ENCODE measurements around the gene GTPBP3. TPM values are rescaled to one million over a fixed set of nuclear protein-coding genes. Genes with fewer than 3 reads are reported as not detected.
"Not testable (repeated sequence)": the region's sequence is repeated elsewhere in the genome, so short reads cannot be mapped to it uniquely, and the experiment has no call there.

GTPBP3 gene, protein sequence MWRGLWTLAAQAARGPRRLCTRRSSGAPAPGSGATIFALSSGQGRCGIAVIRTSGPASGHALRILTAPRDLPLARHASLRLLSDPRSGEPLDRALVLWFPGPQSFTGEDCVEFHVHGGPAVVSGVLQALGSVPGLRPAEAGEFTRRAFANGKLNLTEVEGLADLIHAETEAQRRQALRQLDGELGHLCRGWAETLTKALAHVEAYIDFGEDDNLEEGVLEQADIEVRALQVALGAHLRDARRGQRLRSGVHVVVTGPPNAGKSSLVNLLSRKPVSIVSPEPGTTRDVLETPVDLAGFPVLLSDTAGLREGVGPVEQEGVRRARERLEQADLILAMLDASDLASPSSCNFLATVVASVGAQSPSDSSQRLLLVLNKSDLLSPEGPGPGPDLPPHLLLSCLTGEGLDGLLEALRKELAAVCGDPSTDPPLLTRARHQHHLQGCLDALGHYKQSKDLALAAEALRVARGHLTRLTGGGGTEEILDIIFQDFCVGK
- total RNA-seq (10 to 100 TPM; 11.5 to 13.0 TPM), polyA plus RNA-seq (ENCODE audit: insufficient read length in 2 of 2) (10 to 100 TPM; 23.3 to 31.5 TPM)
- long read RNA-seq, donor 1, partial matches to known transcripts: 0 of 10 reads
- long read RNA-seq, donor 1, other reads (novel, unspliced or antisense): 0 of 10 reads
- long read RNA-seq, donor 2, partial matches to known transcripts: 0 of 2 reads
- long read RNA-seq, donor 2, other reads (novel, unspliced or antisense): 0 of 2 reads
- long read RNA-seq, donor 3, partial matches to known transcripts: 0 of 1 reads
- long read RNA-seq, donor 3, other reads (novel, unspliced or antisense): 0 of 1 reads
- long read RNA-seq, donor 4, partial matches to known transcripts: 0 of 7 reads
- long read RNA-seq, donor 4, other reads (novel, unspliced or antisense): 0 of 7 reads

DNA sequence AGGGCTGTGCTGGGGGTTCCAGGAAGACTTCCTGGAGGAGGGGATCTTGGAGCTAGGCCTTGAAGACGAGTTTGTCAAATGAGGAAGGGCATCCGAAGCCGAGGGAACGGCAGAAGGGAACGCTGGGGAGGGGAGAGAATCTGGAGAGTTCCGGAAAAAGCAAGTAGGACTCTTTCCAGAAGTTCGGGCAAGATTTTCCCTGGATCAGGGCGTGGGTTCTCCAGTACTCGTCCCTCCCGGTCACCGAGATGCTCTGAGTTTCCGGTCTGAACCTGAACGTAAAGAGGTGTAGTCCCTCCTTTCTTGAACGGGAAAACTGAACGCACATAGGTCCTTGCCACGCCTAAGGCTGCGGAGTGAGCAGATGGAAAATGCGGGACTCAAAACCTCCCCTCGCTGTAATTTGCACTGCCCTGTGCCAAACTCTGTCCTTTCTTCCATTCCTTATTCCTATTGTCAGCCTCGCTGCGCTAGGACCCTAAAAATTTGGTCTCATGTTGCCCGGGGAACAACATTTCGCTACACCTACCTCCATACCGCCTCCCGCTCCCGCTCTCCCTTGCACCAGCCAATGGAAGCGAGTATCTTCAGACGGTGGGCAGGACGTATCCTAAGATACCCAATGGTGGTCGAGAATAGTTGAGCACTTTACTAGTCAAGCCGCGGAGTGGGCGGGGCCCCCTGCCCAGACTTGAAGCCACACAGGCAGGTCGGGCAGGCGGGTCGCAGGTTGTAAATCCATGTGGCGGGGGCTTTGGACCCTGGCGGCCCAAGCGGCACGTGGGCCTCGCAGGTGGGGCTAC, at the start of gene GTPBP3:
GTPBP3 (plus strand) TSS at position 682 of the 803 bp plus-strand sequence; CDS start at position 741, 59 bp downstream.
- H3K27ac ChIP-seq (ENCODE audit: low read depth, low read length): peak within 1 kb of the TSS; percentile 99
- H3K4me1 ChIP-seq (ENCODE audit: control insufficient read depth, insufficient read depth, low read length): peaks cover 57% of the 10 kb centered on the region
- under 1% methylated on average over 41 of the region's 41 CpGs for WGBS (ENCODE audit: insufficient coverage)
- H3K27me3 ChIP-seq (ENCODE audit: control insufficient read depth, insufficient read depth, low read length): no peaks in the 10 kb centered on the region
- H3K9me3 ChIP-seq (ENCODE audit: control insufficient read depth, insufficient read depth, low read length): no peaks in the 10 kb centered on the region
- peak; percentile 93 to 100 (median 95) for DNase-seq (ENCODE audit: low read depth in 4 of 6, low spot score in 6 of 6)
- peak within 1 kb of the TSS; percentile 97 for H3K4me3 ChIP-seq (ENCODE audit: low read depth, low read length)
- peaks cover 46% of the 10 kb centered on the region for H3K36me3 ChIP-seq (ENCODE audit: control insufficient read depth, insufficient read depth, low read length)

DNA sequence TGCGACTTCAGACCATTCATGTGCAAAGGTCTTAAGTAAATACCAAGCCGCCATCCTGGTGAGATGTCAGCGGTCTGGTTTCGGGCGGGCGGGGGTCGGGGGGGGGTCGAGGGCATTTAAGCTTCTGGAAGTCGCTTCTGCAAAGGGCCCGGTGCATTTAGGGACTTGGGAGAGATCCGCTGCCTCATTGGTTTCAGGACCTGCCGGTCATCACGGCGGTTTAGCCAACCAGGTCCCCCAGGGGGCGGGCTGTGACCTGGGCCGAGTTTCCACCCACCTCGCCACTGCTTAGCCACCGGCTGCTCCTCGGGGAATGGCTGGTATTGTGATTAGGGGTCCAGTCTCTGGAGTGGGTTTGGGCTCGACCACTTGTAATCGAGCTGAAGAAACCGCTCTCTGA, 47.9 kb upstream of the GTPBP3 start:
- H3K4me1 ChIP-seq (ENCODE audit: control insufficient read depth, insufficient read depth, low read length): peaks cover 14% of the 10 kb centered on the region
- WGBS (ENCODE audit: insufficient coverage): 17% methylated on average over 17 of the region's 22 CpGs
- H3K27me3 ChIP-seq (ENCODE audit: control insufficient read depth, insufficient read depth, low read length): no peaks in the 10 kb centered on the region
- no peak overlapping the region for H3K4me3 ChIP-seq (ENCODE audit: low read depth, low read length)
- peak in 2 of 6 donors; percentile 64 to 74 for DNase-seq (ENCODE audit: low read depth in 4 of 6, low spot score in 6 of 6)
- peaks cover 38% of the 10 kb centered on the region for H3K36me3 ChIP-seq (ENCODE audit: control insufficient read depth, insufficient read depth, low read length)
- H3K27ac ChIP-seq (ENCODE audit: low read depth, low read length): no peak overlapping the region
- no peaks in the 10 kb centered on the region for H3K9me3 ChIP-seq (ENCODE audit: control insufficient read depth, insufficient read depth, low read length)

DNA sequence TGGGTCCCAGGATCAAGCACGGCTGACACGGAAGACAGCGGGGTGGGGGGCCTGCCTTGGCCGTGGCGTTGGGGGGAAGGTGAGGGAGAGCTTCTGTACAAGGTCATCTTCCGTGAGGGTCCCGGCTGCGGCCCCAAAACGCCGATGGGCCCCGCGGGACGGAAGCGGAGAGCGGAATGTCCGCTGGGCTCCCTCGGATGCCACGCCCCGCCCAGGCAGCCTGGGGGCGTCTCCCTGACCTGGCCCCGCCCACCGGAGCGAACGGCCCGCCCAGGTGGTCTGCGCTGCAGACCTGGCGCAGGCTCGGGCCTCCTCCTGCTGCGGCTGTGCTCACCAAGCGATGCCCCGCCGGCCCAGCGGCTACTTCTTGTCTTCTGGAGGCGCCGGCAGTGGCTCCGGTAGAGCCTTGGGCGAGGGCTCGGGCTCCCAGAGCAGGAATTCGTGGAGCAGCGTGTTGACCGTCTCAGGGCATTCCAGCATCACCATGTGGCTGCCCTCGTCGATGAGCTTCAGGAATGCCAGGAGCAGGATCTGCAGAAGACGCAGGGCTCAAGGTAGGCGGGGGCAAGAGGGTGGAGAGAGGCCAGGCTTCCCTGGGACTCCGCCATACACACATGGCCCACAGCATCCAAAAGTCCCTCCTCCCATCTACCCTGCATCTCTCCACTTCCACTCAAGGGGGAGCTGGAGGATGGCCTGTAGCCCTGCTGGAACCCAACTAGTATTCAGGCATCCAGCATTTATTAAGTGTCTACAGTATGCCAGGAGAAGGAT, 44.9 kb upstream of the GTPBP3 start:
- Histone ChIP-seq H3K4me3 (ENCODE audit: low read depth, low read length) (peak overlapping the region; percentile 49), H3K27me3 (ENCODE audit: control insufficient read depth, insufficient read depth, low read length) (no peaks in the 10 kb centered on the region), H3K4me1 (ENCODE audit: control insufficient read depth, insufficient read depth, low read length) (peaks cover 14% of the 10 kb centered on the region), H3K36me3 (ENCODE audit: control insufficient read depth, insufficient read depth, low read length) (peaks cover 33% of the 10 kb centered on the region), H3K9me3 (ENCODE audit: control insufficient read depth, insufficient read depth, low read length) (no peaks in the 10 kb centered on the region), H3K27ac (ENCODE audit: low read depth, low read length) (peak overlapping the region; percentile 52)
- WGBS (ENCODE audit: insufficient coverage): 11% methylated on average over 43 of the region's 46 CpGs
- peak in 3 of 6 donors; percentile 39 to 82 (median 77) for DNase-seq (ENCODE audit: low read depth in 4 of 6, low spot score in 6 of 6)

DNA sequence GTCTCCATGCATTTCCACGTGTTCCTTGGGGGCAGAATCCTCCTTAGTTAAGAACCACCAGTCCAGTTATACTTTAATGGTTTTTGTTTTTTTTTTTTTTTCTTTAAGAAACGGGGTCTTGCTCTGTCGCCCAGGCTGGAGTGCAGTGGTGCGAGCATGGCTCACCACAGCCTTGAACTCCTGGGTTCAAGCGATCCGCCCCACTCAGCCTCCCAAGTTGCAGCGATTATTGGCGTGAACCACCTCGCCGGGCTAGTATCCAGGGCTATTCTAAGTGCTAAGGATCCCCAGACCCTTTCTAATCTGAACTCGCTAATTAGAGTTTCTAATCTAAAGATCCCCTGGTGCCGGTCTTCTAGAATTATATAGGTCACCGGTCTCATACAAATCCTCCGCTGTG, 43.7 kb upstream of the GTPBP3 start:
- 78% methylated on average over 13 of the region's 14 CpGs for WGBS (ENCODE audit: insufficient coverage)
- H3K36me3 ChIP-seq (ENCODE audit: control insufficient read depth, insufficient read depth, low read length): peaks cover 33% of the 10 kb centered on the region

DNA sequence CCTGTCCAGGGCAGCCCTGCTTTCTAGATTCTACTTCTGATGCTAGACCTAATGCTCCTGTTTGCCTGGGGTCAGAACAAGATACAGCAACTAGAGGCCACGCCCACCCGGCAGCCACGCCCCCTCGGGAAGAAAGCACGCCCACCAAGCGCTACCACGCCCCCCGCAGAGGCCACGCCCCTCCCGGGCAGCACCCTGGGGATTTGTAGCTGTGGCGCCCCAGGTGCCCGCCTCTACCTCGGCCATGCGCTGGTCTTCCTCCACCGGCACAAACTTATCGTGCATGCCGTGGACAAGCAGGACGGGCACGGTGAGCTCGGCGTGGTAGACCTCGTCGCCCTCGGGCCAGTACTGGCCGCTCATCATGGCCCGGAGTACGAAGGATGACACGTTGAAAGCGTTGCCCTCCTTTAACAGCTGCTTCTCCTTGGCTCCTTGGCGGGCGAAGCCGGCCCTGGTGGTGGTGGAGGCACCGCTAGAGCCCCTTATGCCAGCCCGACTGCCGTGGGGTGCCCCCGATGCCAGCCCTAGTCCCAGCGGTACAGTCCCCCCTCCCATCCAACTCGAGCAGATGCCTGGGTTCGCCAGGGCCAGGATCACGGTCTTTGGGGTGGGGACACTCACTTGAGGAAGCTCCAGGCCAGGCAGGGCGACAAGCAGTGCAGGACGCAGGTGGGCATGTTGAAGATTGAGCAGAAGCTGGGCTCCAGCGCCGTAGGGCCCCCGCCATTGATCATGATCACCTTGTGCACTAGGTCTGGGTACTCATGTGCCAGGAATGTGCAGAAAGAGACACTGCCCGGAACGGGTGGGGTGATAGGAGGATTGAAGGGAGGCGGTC, 43.1 kb upstream of the GTPBP3 start:
- no peaks in the 10 kb centered on the region for H3K9me3 ChIP-seq (ENCODE audit: control insufficient read depth, insufficient read depth, low read length)
- peaks cover 38% of the 10 kb centered on the region for H3K36me3 ChIP-seq (ENCODE audit: control insufficient read depth, insufficient read depth, low read length)
- no peak overlapping the region for H3K27ac ChIP-seq (ENCODE audit: low read depth, low read length)
- DNase-seq (ENCODE audit: low read depth in 4 of 6, low spot score in 6 of 6): no peak
- 81% methylated on average over 47 of the region's 48 CpGs for WGBS (ENCODE audit: insufficient coverage)
- no peak overlapping the region for H3K4me3 ChIP-seq (ENCODE audit: low read depth, low read length)
- peaks cover 14% of the 10 kb centered on the region for H3K4me1 ChIP-seq (ENCODE audit: control insufficient read depth, insufficient read depth, low read length)
- no peaks in the 10 kb centered on the region for H3K27me3 ChIP-seq (ENCODE audit: control insufficient read depth, insufficient read depth, low read length)

More for the DNA sequence above, 43.7 kb upstream of the GTPBP3 start:
- H3K27me3 ChIP-seq (ENCODE audit: control insufficient read depth, insufficient read depth, low read length): no peaks in the 10 kb centered on the region
- H3K9me3 ChIP-seq (ENCODE audit: control insufficient read depth, insufficient read depth, low read length): no peaks in the 10 kb centered on the region
- H3K27ac ChIP-seq (ENCODE audit: low read depth, low read length): no peak overlapping the region
- DNase-seq (ENCODE audit: low read depth in 4 of 6, low spot score in 6 of 6): no peak
- H3K4me1 ChIP-seq (ENCODE audit: control insufficient read depth, insufficient read depth, low read length): peaks cover 14% of the 10 kb centered on the region
- H3K4me3 ChIP-seq (ENCODE audit: low read depth, low read length): no peak overlapping the region

DNA sequence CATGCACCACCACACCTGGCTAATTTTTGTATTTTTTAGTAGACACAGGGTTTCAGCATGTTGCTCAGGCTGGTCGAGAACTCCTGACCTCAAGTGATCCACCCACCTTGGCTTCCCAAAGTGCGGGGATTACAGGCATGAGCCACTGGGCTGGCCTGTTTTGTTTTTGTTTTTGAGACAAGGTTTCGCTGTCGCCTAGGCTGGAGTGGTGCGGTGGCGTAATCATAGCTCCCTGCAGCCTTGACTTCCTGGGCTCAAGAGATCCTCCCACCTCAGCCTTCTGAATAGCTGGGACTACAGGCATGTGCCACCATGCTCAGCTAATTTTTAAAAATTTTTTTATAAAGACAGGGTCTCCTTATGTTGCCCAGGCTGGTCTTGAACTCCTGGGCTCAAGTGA, 41.8 kb upstream of the GTPBP3 start:
- DNase-seq (ENCODE audit: low read depth in 4 of 6, low spot score in 6 of 6); H3K27ac ChIP-seq (ENCODE audit: low read depth, low read length); H3K9me3 ChIP-seq (ENCODE audit: control insufficient read depth, insufficient read depth, low read length); H3K4me3 ChIP-seq (ENCODE audit: low read depth, low read length); H3K27me3 ChIP-seq (ENCODE audit: control insufficient read depth, insufficient read depth, low read length): not testable (repeated sequence)
- H3K36me3 ChIP-seq (ENCODE audit: control insufficient read depth, insufficient read depth, low read length): peaks cover 44% of the 10 kb centered on the region
- WGBS (ENCODE audit: insufficient coverage): 96% methylated on average over 5 of the region's 6 CpGs
- H3K4me1 ChIP-seq (ENCODE audit: control insufficient read depth, insufficient read depth, low read length): peaks cover 13% of the 10 kb centered on the region

DNA sequence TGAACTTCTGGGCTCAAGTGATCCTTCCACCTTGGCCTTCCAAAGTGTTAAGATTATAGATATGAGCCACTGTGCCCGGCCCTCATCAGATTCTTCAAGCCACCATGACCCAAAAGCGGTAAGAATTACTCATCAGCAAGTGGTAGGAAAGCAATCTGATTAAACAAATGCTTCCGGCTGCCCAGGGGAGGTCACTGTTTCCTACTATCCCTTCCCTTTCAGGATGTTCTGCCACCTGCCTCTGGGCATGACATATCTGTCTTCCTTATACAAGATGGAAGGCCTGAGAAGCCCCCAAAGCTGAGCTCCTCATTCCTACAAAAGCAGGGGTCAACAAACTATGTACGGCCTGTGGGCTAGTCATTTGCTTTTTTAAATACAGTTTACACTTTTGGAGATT, 41.1 kb upstream of the GTPBP3 start:
- Histone ChIP-seq H3K4me3 (ENCODE audit: low read depth, low read length) (no peak overlapping the region), H3K27me3 (ENCODE audit: control insufficient read depth, insufficient read depth, low read length) (no peaks in the 10 kb centered on the region), H3K9me3 (ENCODE audit: control insufficient read depth, insufficient read depth, low read length) (no peaks in the 10 kb centered on the region), H3K36me3 (ENCODE audit: control insufficient read depth, insufficient read depth, low read length) (peaks cover 48% of the 10 kb centered on the region), H3K4me1 (ENCODE audit: control insufficient read depth, insufficient read depth, low read length) (peaks cover 13% of the 10 kb centered on the region), H3K27ac (ENCODE audit: low read depth, low read length) (no peak overlapping the region)
- no peak for DNase-seq (ENCODE audit: low read depth in 4 of 6, low spot score in 6 of 6)
- 95% methylated on average over 2 of the region's 4 CpGs for WGBS (ENCODE audit: insufficient coverage)

DNA sequence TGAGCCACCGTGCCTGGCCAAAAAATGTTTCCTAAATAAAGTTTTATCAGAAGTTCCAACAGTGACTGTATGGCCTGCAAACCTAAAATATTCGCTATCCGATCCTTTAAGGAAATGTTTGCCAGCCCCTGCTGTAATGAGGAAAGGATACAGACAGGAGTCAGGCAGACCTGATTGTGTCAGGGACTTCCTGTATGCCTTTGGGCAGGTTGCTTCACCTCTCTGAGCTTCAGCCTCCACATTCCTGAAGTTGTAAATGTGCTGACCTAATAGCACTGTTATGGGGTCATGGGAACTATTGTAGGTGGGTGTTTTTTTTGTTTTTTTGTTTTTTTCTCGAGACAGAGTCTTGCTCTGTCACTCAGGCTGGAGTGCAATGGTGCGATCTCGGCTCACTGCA, 40.4 kb upstream of the GTPBP3 start:
- Histone ChIP-seq H3K27me3 (ENCODE audit: control insufficient read depth, insufficient read depth, low read length) (no peaks in the 10 kb centered on the region), H3K36me3 (ENCODE audit: control insufficient read depth, insufficient read depth, low read length) (peaks cover 48% of the 10 kb centered on the region), H3K4me1 (ENCODE audit: control insufficient read depth, insufficient read depth, low read length) (peaks cover 14% of the 10 kb centered on the region), H3K9me3 (ENCODE audit: control insufficient read depth, insufficient read depth, low read length) (no peaks in the 10 kb centered on the region), H3K4me3 (ENCODE audit: low read depth, low read length) (no peak overlapping the region), H3K27ac (ENCODE audit: low read depth, low read length) (no peak overlapping the region)
- DNase-seq (ENCODE audit: low read depth in 4 of 6, low spot score in 6 of 6): no peak
- 89% methylated on average over 4 of the region's 6 CpGs for WGBS (ENCODE audit: insufficient coverage)

Measured in spinal cord (tissue), 10 donors.